Uterus (tissue), 4 donors: ENCODE data around the gene MTARC2. TPM values are rescaled to one million over a fixed set of nuclear protein-coding genes. Genes with fewer than 3 reads are reported as not detected.
"Not testable (repeated sequence)": the region's sequence is repeated elsewhere in the genome, so short reads cannot be mapped to it uniquely, and the experiment has no call there.

Experiments
- DNase-seq, 2 donors: peaks; one replicate each; pipeline ENCODE4 v3.0.0-alpha.2; 2019 to 2020
- H3K27ac ChIP-seq, 2 donors: fragments of 200-600 bp; sonication (generic); 1 replicate in 1 of 2; 2 replicates in 1 of 2; pipeline ENCODE4 v1.5.1; 2016 to 2018
- H3K27me3 ChIP-seq, 2 donors: fragments of 200-600 bp; sonication (generic); one replicate each; pipeline ENCODE4 v1.5.1; 2018 to 2019; ENCODE audit warnings: control low read depth in 1 of 2
- H3K36me3 ChIP-seq, 2 donors: fragments of 200-600 bp; sonication (generic); one replicate each; pipeline ENCODE4 v1.5.1; 2019; ENCODE audit warnings: control low read depth in 1 of 2
- H3K4me1 ChIP-seq, 2 donors: fragments of 200-600 bp; sonication (generic); one replicate each; pipeline ENCODE4 v1.5.1; 2018 to 2019; ENCODE audit warnings: control low read depth in 1 of 2
- H3K4me3 ChIP-seq, 2 donors: fragments of 200-600 bp; sonication (generic); 1 replicate in 1 of 2; 2 replicates in 1 of 2; pipeline ENCODE4 v1.5.1; 2018 to 2019; ENCODE audit warnings: mild to moderate bottlenecking in 1 of 2
- H3K9me3 ChIP-seq, 2 donors: fragments of 200-600 bp; sonication (generic); one replicate each; pipeline ENCODE4 v1.5.1; 2019; ENCODE audit warnings: control low read depth in 1 of 2
- POLR2A ChIP-seq, 2 donors: fragments of 450-650 bp; IDR thresholded peaks; one replicate each; pipeline ENCODE4 v1.6.1; 2016; ENCODE audit warnings: antibody characterized with exemption in 2 of 2, mild to moderate bottlenecking in 1 of 2, moderate library complexity in 1 of 2
- intact Hi-C: fragments of 100-400 bp; cut with DNase I; formaldehyde crosslinking; loops from one replicate; pipeline ENCODE4 v1.15.1; 2023; ENCODE audit warnings: low total_unique reads
- total RNA-seq, 4 donors: library from RNA; depleted of rRNA in 3 of 4; stranded (reverse); fragments of >200 nt in 3 of 4; gene quantifications; one replicate each; pipeline versions ENCODE4 v1.1.0 to v1.2.4, GENCODE V29; 2014 to 2023
- TF ChIP-seq, protein P1 (sequence below), 4 experiments: fragments of 200-600 bp in 2 of 4; fragments of 450-650 bp in 2 of 4; sonication (generic) in 2 of 4; IDR thresholded peaks; one replicate each; pipeline ENCODE4 v1.5.1; 2016 to 2019; ENCODE audit warnings: antibody characterized with exemption in 4 of 4, mild to moderate bottlenecking in 2 of 4, moderate library complexity in 1 of 4
- donor health status: DM: yes; HTN: yes; CAD: no.

Gene MTARC2
- total RNA-seq, 4 donors from 2014 or later: 1.5 to 24.6 (median 6.8) TPM

DNA sequence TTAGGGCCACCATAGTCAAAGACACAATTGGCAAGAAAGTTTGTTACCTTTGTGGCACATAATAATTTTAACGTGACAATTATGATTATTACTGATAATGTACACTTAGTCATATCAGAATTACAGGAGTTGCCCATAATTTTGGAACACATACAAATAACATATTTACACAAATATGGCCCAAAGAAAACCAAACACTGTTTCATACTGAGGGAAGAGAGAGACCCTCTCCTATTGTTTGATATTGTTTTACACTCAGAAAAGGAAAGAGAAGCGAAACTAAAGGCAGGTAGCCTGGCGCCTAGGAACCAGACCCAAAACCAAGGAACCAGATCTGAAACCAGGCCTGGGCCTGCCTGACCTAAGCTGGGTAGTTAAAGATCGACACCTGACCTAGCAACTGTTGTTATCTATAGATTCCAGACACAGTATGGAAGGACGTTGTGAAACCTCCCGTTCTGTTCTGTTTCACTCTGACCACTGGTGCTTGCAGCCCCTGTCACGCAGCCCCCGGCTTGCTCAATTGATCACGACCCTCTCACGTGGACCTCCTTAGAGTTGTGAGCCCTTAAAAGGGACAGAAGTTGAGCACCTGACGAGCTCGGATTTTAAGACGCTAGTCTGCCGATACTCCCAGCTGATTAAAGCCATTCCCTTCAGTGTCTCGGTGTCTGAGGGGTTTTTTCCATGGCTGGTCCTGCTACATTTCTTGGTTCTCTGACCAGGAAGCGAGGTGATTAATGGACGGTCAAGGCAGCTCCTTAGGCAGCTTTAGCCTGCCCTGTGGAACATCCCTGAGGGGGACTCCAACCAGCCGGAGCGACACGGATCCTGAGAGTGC lies 30.1 kb upstream of the MTARC2 start:
- no peaks in the 10 kb centered on the region for H3K27me3 ChIP-seq
- DNase-seq: no peak
- no peak overlapping the region for H3K27ac ChIP-seq
- H3K4me3 ChIP-seq: no peak overlapping the region
- H3K9me3 ChIP-seq: no peaks in the 10 kb centered on the region
- H3K4me1 ChIP-seq: no peaks in the 10 kb centered on the region
- TF ChIP-seq, protein P1, sequence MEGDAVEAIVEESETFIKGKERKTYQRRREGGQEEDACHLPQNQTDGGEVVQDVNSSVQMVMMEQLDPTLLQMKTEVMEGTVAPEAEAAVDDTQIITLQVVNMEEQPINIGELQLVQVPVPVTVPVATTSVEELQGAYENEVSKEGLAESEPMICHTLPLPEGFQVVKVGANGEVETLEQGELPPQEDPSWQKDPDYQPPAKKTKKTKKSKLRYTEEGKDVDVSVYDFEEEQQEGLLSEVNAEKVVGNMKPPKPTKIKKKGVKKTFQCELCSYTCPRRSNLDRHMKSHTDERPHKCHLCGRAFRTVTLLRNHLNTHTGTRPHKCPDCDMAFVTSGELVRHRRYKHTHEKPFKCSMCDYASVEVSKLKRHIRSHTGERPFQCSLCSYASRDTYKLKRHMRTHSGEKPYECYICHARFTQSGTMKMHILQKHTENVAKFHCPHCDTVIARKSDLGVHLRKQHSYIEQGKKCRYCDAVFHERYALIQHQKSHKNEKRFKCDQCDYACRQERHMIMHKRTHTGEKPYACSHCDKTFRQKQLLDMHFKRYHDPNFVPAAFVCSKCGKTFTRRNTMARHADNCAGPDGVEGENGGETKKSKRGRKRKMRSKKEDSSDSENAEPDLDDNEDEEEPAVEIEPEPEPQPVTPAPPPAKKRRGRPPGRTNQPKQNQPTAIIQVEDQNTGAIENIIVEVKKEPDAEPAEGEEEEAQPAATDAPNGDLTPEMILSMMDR (IDR thresholded peaks at IDR 0.05): no peak
- no peak for TF ChIP-seq POLR2A (IDR thresholded peaks at IDR 0.05)
- H3K36me3 ChIP-seq: no peaks in the 10 kb centered on the region
- intact Hi-C loops: no loop called here

DNA sequence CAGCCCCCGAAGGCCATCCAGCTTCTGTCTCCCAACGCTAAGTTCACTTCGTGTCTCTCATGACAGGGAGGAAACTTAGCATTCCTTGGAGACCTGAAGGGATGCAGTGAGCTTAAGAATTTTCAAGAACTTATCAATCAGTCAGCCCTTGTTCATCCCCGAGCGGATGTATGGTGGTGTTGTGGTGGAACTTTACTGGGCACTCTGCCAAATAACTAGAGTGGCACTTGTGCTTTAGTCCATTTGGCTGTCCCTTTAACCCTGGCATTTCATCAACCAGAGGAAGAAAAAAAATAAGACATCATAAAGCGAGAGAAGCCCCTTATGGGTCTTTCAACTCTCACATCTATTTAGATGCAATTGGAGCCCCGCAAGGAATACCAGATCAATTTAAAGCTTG lies 26.9 kb upstream of the MTARC2 start:
- intact Hi-C loops, H3K27ac ChIP-seq, H3K36me3 ChIP-seq: not testable (repeated sequence)

DNA sequence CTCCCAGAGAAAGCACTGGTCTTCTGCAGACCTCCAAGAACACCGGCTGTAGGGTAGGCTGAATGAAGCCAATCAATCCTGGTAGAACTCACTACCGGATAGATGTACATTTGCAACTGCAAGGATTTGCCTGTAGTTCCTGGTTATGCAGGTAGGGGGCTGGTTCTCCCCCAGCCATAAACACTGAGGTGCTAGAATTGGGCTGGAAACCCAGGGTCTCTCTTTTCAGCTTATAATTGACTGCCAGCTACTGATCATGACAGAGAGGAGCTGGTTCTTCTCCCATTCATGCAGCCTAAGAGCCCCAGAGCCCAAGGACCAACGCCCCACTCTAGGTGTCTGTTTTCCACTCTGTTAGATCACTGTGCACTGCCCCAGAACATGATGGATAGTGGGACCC lies 21.5 kb upstream of the MTARC2 start:
- Histone ChIP-seq H3K9me3 (no peaks in the 10 kb centered on the region), H3K36me3 (no peaks in the 10 kb centered on the region), H3K27ac (no peak overlapping the region), H3K4me1 (no peaks in the 10 kb centered on the region), H3K27me3 (no peaks in the 10 kb centered on the region), H3K4me3 (no peak overlapping the region)
- DNase-seq: no peak
- intact Hi-C loops: no loop called here
- no peak for TF ChIP-seq POLR2A (IDR thresholded peaks at IDR 0.05)
- TF ChIP-seq, protein P1 (IDR thresholded peaks at IDR 0.05): no peak

More for the DNA sequence above, 26.9 kb upstream of the MTARC2 start:
- not testable (repeated sequence) for H3K9me3 ChIP-seq, H3K4me1 ChIP-seq, H3K27me3 ChIP-seq, H3K4me3 ChIP-seq, DNase-seq

DNA sequence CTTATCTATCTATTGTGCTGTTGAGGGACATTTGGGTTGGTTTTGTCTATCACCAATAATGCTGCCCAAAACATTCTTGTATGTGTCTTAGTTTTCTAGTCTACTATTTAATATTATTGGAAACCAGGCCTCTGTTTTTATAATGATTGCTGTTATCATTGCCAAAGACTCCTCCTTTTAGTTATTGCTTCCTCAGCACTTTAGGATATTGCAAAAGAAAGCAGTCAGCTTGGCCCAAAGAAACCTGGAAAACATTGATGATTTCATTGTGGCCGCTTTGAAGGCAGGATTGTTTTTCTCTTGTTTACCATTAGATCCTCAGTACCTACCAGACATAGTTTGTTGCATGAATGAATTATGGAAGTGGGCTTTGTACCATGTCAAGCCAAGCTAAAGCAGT lies 20.6 kb upstream of the MTARC2 start:
- H3K9me3 ChIP-seq: no peaks in the 10 kb centered on the region
- H3K4me1 ChIP-seq: no peaks in the 10 kb centered on the region
- DNase-seq: no peak
- H3K36me3 ChIP-seq: no peaks in the 10 kb centered on the region
- H3K27ac ChIP-seq: no peak overlapping the region
- no peaks in the 10 kb centered on the region for H3K27me3 ChIP-seq
- intact Hi-C loops: no loop called here
- TF ChIP-seq, protein P1 (IDR thresholded peaks at IDR 0.05): no peak
- TF ChIP-seq POLR2A (IDR thresholded peaks at IDR 0.05): no peak
- H3K4me3 ChIP-seq: no peak overlapping the region

DNA sequence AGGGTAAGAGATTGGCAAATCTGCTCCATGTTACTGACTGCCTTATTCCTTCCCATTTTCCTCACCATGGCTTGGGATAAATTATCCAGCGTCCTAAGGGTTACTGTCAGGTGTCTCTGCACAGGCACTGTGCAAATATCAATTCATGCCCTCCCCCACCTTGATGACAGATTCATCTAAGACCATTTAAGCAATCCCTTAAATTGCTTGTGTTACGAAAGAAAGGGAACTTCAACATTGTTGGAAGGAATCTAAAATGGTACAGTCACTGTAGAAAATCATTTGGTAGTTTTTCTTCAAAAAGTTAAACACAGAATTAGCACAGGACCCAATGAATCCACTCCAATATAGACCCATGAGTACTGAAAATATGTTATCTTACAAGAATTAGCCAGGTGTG lies 17.6 kb upstream of the MTARC2 start:
- no peaks in the 10 kb centered on the region for H3K4me1 ChIP-seq
- intact Hi-C loops: no loop called here
- no peak overlapping the region for H3K27ac ChIP-seq
- H3K36me3 ChIP-seq: no peaks in the 10 kb centered on the region
- TF ChIP-seq, protein P1 (IDR thresholded peaks at IDR 0.05): no peak
- TF ChIP-seq POLR2A (IDR thresholded peaks at IDR 0.05): no peak
- no peaks in the 10 kb centered on the region for H3K27me3 ChIP-seq
- no peak overlapping the region for H3K4me3 ChIP-seq
- no peaks in the 10 kb centered on the region for H3K9me3 ChIP-seq
- no peak for DNase-seq
